NCI-H2081 treated with DMSO at 0.1 percent for 48 hours (cell line): ENCODE measurements around the gene ARHGEF10L.

Experiments used
- DNase-seq: peaks from one replicate; lab custom pipeline; 2025; lab: John Stamatoyannopoulos, UW

ARHGEF10L gene

GRCh38 chr1:17594026-17594425 is 54.5 kb downstream of the ARHGEF10L start:
- no peak for DNase-seq

GRCh38 chr1:17594690-17595601 is 55.4 kb downstream of the ARHGEF10L start:
- no peak for DNase-seq

GRCh38 chr1:17595602-17595925 is 56.1 kb downstream of the ARHGEF10L start:
- DNase-seq, result no peak

GRCh38 chr1:17596186-17596585 is 56.7 kb downstream of the ARHGEF10L start:
- no peak for DNase-seq

- DNase-seq, result no peak
These were observed 57.4 kb downstream of the ARHGEF10L start for GRCh38 chr1:17596651-17597509.

GRCh38 chr1:17597651-17598050 is 58.2 kb downstream of the ARHGEF10L start:
- no peak for DNase-seq

GRCh38 chr1:17598251-17598650 is 58.8 kb downstream of the ARHGEF10L start:
- DNase-seq, result no peak

- no peak for DNase-seq
These were observed 59.9 kb downstream of the ARHGEF10L start for GRCh38 chr1:17599291-17599953.

- DNase-seq, result no peak
These were observed 60.4 kb downstream of the ARHGEF10L start for GRCh38 chr1:17599954-17600300.

GRCh38 chr1:17600321-17600720 is 60.8 kb downstream of the ARHGEF10L start:
- no peak for DNase-seq

- no peak for DNase-seq
These were observed 62.3 kb downstream of the ARHGEF10L start for GRCh38 chr1:17601643-17602382.

GRCh38 chr1:17603091-17603841 is 63.8 kb downstream of the ARHGEF10L start:
- no peak for DNase-seq

- no peak for DNase-seq
These were observed 66.3 kb downstream of the ARHGEF10L start for GRCh38 chr1:17605582-17606344.

GRCh38 chr1:17606826-17607440 is 67.4 kb downstream of the ARHGEF10L start:
- no peak for DNase-seq

- no peak for DNase-seq
These were observed 68.4 kb downstream of the ARHGEF10L start for GRCh38 chr1:17607644-17608581.

- no peak for DNase-seq
These were observed 70.0 kb downstream of the ARHGEF10L start for GRCh38 chr1:17609529-17609928.

GRCh38 chr1:17610085-17610484 is 70.6 kb downstream of the ARHGEF10L start:
- no peak for DNase-seq

GRCh38 chr1:17610713-17611112 is 71.2 kb downstream of the ARHGEF10L start:
- no peak for DNase-seq

GRCh38 chr1:17611991-17612390 is 72.5 kb downstream of the ARHGEF10L start:
- DNase-seq, result no peak
